Stimulated activated CD8-positive, alpha-beta memory T cell treated with anti-CD3 and anti-CD28 coated beads, Interleukin-2, amount 100 ng/mL, for 48 hours (primary cell): ENCODE data around the gene PLPP4.

Experiments used
- DNase-seq, 2 donors: peaks; one replicate each; pipeline ENCODE4 v3.0.0-alpha.2; 2020; ENCODE audit warnings: low read depth in 2 of 2

PLPP4 gene

GRCh38 chr10:120456143-120456625 lies 843 bp upstream of the PLPP4 start:
- no peak for DNase-seq

GRCh38 chr10:120457431-120458172 lies 575 bp downstream of the PLPP4 start:
- DNase-seq, result no peak

- DNase-seq, result no peak
Measured at GRCh38 chr10:120458432-120458831, 1.4 kb downstream of the PLPP4 start.

GRCh38 chr10:120459185-120459584 lies 2.2 kb downstream of the PLPP4 start:
- DNase-seq, result no peak

GRCh38 chr10:120460186-120460585 lies 3.2 kb downstream of the PLPP4 start:
- DNase-seq, result no peak

- DNase-seq, result no peak
Measured at GRCh38 chr10:120460776-120461175, 3.7 kb downstream of the PLPP4 start.

GRCh38 chr10:120462018-120462682 lies 5.1 kb downstream of the PLPP4 start:
- no peak for DNase-seq

GRCh38 chr10:120465138-120465537 lies 8.1 kb downstream of the PLPP4 start:
- DNase-seq, result no peak

- no peak for DNase-seq
Measured at GRCh38 chr10:120466006-120466405, 9.0 kb downstream of the PLPP4 start.

GRCh38 chr10:120473593-120473992 lies 16.6 kb downstream of the PLPP4 start:
- no peak for DNase-seq

- DNase-seq, result no peak
Measured at GRCh38 chr10:120474956-120475355, 17.9 kb downstream of the PLPP4 start.

GRCh38 chr10:120475844-120476791 lies 19.1 kb downstream of the PLPP4 start:
- DNase-seq, result no peak

- no peak for DNase-seq
Measured at GRCh38 chr10:120477021-120477742, 20.2 kb downstream of the PLPP4 start.

- no peak for DNase-seq
Measured at GRCh38 chr10:120477743-120478141, 20.7 kb downstream of the PLPP4 start.

- no peak for DNase-seq
Measured at GRCh38 chr10:120478386-120478785, 21.4 kb downstream of the PLPP4 start.

- DNase-seq, result no peak
Measured at GRCh38 chr10:120479506-120479905, 22.5 kb downstream of the PLPP4 start.

GRCh38 chr10:120480065-120480600 lies 23.1 kb downstream of the PLPP4 start:
- DNase-seq, result no peak

- no peak for DNase-seq
Measured at GRCh38 chr10:120480848-120481247, 23.8 kb downstream of the PLPP4 start.

- no peak for DNase-seq
Measured at GRCh38 chr10:120483006-120483405, 26.0 kb downstream of the PLPP4 start.

- no peak for DNase-seq
Measured at GRCh38 chr10:120483651-120484301, 26.7 kb downstream of the PLPP4 start.

GRCh38 chr10:120485946-120486345 lies 28.9 kb downstream of the PLPP4 start:
- no peak for DNase-seq
